Neutrophil (primary cell): ENCODE results near the gene RUFY1.
"Not testable (repeated sequence)": the region's sequence is repeated elsewhere in the genome, so short reads cannot be mapped to it uniquely, and the experiment has no call there.

Source experiments
- H3K27ac ChIP-seq: fragments of 200-600 bp; sonication (generic); 2 replicates; pipeline ENCODE4 v1.5.1; 2016; ENCODE audit warnings: mild to moderate bottlenecking, moderate library complexity
- H3K27me3 ChIP-seq: fragments of 200-600 bp; sonication (generic); 2 replicates; pipeline ENCODE4 v1.6.0; 2016; ENCODE audit warnings: mild to moderate bottlenecking
- H3K36me3 ChIP-seq: fragments of 200-600 bp; sonication (generic); 2 replicates; pipeline ENCODE4 v1.5.1; 2017
- H3K4me1 ChIP-seq, 2 experiments: fragments of 200-600 bp in 1 of 2; sonication (generic) in 1 of 2; 1 replicate in 1 of 2; 2 replicates in 1 of 2; pipeline versions ENCODE4 v1.5.1 to v1.6.1; 2013 to 2016; ENCODE audit warnings: low read depth in 1 of 2, low read length in 1 of 2, mild to moderate bottlenecking in 1 of 2, moderate library complexity in 1 of 2; ENCODE audit not compliant: control insufficient read depth in 1 of 2, insufficient read depth in 1 of 2
- H3K4me3 ChIP-seq, 2 experiments: fragments of 200-600 bp in 1 of 2; sonication (generic) in 1 of 2; 1 replicate in 1 of 2; 2 replicates in 1 of 2; pipeline ENCODE4 v1.5.1; 2013 to 2016; ENCODE audit warnings: low read depth in 1 of 2, low read length in 1 of 2, mild to moderate bottlenecking in 1 of 2, moderate library complexity in 1 of 2
- H3K9me3 ChIP-seq: fragments of 200-600 bp; sonication (generic); 2 replicates; pipeline ENCODE4 v1.5.1; 2016
- CTCF ChIP-seq: fragments of 200-600 bp; sonication (generic); IDR thresholded peaks from 2 replicates; pipeline ENCODE4 v1.5.1; 2016; ENCODE audit warnings: antibody characterized with exemption

Gene RUFY1

DNA sequence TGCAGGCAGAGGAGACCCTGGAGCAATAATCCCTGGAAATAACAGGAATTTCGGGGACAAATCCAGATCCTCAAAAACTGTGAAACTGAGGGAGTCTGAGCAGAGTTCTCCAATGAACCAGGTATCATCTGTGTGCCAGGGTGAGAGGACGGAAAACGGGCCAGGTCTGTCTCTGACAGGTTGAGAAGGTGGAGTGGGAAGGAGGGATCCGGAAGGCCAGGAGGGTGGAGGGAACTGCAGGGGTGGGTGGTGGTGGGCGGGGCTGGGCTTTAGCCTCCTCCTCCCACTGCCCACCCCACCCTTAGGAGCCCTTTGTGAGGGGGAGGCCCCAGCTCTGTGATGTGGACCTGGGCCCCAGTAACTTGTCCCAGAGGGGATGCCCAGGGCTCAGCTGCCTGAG, 28.2 kb upstream of the RUFY1 start:
- not testable (repeated sequence) for H3K27me3 ChIP-seq, H3K27ac ChIP-seq, H3K4me3 ChIP-seq, H3K4me1 ChIP-seq, H3K9me3 ChIP-seq, H3K36me3 ChIP-seq

DNA sequence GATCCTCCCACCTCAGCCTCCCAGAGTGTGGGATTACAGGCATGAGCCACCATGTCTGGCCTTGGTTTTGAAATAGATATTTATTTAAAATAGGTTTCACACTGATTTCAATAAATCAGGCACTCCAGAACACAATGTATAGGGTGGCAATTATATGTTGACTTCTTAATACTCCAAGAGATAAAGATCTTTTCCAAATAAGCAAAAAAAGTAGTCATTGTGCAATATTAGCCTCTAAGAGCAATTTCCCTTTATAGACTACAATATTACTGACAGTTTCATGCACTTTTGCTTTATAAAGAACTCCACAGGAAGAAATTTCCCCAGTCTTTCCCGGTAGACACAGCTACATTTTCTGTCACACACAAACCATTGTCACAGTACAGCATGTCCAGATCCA, 23.4 kb upstream of the RUFY1 start:
- TF ChIP-seq CTCF = no peak
- H3K9me3 ChIP-seq = no peaks in the 10 kb centered on the region
- H3K27ac ChIP-seq = no peak overlapping the region
- peaks cover 9% of the 10 kb centered on the region for H3K27me3 ChIP-seq
- no peak overlapping the region for H3K4me3 ChIP-seq
- H3K4me1 ChIP-seq = peaks cover 6 to 15% of the 10 kb centered on the region in 2 experiments
- H3K36me3 ChIP-seq = no peaks in the 10 kb centered on the region

DNA sequence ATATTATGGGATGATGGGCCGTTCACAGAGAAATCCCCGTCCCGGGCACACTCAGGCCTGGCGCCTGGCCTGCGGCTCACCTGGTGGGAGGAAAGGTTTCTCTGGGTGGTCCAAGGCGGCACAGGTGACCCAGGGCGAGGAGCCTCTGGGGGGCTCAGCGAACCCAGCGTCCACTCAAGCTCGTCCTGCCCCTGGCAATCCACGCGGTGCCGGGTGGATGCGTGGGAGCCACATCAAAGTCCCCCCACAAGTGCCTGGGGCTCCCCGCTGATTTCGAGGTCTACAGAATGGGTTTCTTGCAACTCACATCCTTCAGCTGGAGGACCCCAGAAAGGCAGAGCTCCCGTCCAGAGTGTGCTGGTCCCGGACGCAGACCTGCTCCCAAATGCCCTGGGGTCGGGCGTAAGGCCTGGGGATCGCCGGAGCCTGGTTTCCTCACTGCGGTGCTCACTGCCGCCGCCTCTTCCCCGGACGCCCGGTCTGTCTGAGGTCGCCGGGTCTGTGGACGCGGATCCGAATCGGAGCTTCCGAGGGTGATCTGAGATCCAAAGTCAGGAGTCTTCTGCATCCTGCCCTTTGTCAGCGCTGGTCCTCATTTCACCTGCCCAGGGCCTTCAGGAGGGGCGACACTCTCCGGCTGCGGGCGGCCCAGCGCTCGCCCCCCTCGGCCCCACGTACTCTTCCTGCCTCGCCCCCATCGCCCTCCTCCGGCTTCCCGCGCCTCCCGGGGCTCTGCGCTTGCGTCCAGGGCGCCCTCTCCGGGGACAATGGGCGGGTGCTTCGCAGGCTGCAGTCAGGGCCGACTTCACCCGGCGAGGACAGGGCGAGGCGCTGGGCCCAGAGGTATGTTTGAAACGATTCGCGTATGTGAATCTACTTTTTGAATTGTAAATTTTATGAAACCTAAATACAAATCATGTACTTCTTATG, 20.0 kb upstream of the RUFY1 start:
- no peak for TF ChIP-seq CTCF
- H3K27ac ChIP-seq = peak overlapping the region; percentile 14
- no peaks in the 10 kb centered on the region for H3K9me3 ChIP-seq
- peaks cover 9% of the 10 kb centered on the region for H3K27me3 ChIP-seq
- H3K36me3 ChIP-seq = no peaks in the 10 kb centered on the region
- peaks cover 6 to 23% of the 10 kb centered on the region in 2 experiments for H3K4me1 ChIP-seq
- peak overlapping the region; percentile 50 to 64 for H3K4me3 ChIP-seq

GRCh38 chr5:179533024-179533423, 17.3 kb upstream of the RUFY1 start:
- H3K36me3 ChIP-seq = no peaks in the 10 kb centered on the region
- no peak overlapping the region for H3K4me3 ChIP-seq
- H3K27me3 ChIP-seq = peaks cover 9% of the 10 kb centered on the region
- no peak for TF ChIP-seq CTCF
- H3K4me1 ChIP-seq = peaks cover 6 to 23% of the 10 kb centered on the region in 2 experiments
- no peak overlapping the region for H3K27ac ChIP-seq
- H3K9me3 ChIP-seq = no peaks in the 10 kb centered on the region

- TF ChIP-seq CTCF = no peak
- Histone ChIP-seq H3K4me1 (peaks cover 6 to 23% of the 10 kb centered on the region in 2 experiments), H3K27ac (no peak overlapping the region), H3K9me3 (no peaks in the 10 kb centered on the region), H3K36me3 (no peaks in the 10 kb centered on the region), H3K4me3 (no peak overlapping the region), H3K27me3 (peaks cover 9% of the 10 kb centered on the region)
Measured at GRCh38 chr5:179533907-179534306, 16.4 kb upstream of the RUFY1 start.

- Histone ChIP-seq H3K27ac (no peak overlapping the region), H3K4me1 (peaks cover 6 to 23% of the 10 kb centered on the region in 2 experiments), H3K27me3 (peaks cover 9% of the 10 kb centered on the region), H3K4me3 (peak overlapping the region in 1 of 2 experiments; percentile 12), H3K9me3 (no peaks in the 10 kb centered on the region), H3K36me3 (no peaks in the 10 kb centered on the region)
- no peak for TF ChIP-seq CTCF
Measured at GRCh38 chr5:179534431-179534830, 15.9 kb upstream of the RUFY1 start.
